ENCODE data around the gene GRAMD4. TPM values are rescaled to one million over a fixed set of nuclear protein-coding genes. Genes with fewer than 3 reads are reported as not detected.

The GRAMD4 gene
- total RNA-seq, 1 donor, result 18.1 TPM

DNA sequence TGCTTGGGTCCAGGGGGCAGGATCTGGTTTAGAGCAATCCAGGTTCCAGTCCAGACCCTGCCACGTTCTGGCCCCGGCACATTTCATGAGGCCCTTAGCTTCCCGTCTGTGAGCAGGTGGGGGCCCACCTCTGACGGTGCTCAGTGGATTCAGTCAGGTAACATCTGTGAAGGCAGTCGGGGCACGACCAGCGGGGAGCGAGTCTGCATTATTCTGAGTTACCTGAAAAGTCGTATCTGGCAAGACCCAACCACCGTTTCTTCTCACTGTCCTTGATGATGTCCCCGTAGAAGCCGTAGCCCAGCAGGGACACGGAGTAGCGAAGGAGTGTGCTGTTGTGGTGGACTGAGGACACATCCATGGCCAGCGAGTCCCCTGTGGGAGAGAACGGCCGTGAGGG lies 78.9 kb downstream of the GRAMD4 start:
- H3K4me3 ChIP-seq (ENCODE audit: low read depth, low read length), result no peak overlapping the region
- TF ChIP-seq, protein P1, sequence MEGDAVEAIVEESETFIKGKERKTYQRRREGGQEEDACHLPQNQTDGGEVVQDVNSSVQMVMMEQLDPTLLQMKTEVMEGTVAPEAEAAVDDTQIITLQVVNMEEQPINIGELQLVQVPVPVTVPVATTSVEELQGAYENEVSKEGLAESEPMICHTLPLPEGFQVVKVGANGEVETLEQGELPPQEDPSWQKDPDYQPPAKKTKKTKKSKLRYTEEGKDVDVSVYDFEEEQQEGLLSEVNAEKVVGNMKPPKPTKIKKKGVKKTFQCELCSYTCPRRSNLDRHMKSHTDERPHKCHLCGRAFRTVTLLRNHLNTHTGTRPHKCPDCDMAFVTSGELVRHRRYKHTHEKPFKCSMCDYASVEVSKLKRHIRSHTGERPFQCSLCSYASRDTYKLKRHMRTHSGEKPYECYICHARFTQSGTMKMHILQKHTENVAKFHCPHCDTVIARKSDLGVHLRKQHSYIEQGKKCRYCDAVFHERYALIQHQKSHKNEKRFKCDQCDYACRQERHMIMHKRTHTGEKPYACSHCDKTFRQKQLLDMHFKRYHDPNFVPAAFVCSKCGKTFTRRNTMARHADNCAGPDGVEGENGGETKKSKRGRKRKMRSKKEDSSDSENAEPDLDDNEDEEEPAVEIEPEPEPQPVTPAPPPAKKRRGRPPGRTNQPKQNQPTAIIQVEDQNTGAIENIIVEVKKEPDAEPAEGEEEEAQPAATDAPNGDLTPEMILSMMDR (IDR thresholded peaks at IDR 0.05; ENCODE audit: insufficient read depth, low read depth, low read length), result no peak
- no peak for DNase-seq (ENCODE audit: low read depth)

DNA sequence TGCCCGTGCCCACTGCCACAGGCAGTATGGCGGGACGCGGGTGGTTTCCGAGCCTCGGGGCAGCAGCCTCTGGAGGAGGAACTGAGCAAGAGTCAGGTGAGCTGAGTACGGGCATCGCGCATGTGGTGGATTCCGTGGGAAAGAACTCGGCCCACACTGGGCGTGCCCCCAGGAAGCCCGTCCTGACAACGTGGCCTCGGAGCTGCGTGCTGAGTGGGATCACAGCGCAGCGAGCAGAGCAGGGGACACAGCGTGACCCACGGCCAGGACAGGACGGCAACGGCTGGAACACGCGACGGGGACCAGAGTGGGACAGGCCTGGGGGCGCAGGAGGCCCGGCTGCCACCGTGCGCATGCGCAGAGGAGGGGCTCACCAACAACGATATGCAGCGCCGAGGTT lies 81.1 kb downstream of the GRAMD4 start:
- H3K4me3 ChIP-seq (ENCODE audit: low read depth, low read length), result no peak overlapping the region
- DNase-seq (ENCODE audit: low read depth), result no peak
- TF ChIP-seq, protein P1 (IDR thresholded peaks at IDR 0.05; ENCODE audit: insufficient read depth, low read depth, low read length), result no peak

DNA sequence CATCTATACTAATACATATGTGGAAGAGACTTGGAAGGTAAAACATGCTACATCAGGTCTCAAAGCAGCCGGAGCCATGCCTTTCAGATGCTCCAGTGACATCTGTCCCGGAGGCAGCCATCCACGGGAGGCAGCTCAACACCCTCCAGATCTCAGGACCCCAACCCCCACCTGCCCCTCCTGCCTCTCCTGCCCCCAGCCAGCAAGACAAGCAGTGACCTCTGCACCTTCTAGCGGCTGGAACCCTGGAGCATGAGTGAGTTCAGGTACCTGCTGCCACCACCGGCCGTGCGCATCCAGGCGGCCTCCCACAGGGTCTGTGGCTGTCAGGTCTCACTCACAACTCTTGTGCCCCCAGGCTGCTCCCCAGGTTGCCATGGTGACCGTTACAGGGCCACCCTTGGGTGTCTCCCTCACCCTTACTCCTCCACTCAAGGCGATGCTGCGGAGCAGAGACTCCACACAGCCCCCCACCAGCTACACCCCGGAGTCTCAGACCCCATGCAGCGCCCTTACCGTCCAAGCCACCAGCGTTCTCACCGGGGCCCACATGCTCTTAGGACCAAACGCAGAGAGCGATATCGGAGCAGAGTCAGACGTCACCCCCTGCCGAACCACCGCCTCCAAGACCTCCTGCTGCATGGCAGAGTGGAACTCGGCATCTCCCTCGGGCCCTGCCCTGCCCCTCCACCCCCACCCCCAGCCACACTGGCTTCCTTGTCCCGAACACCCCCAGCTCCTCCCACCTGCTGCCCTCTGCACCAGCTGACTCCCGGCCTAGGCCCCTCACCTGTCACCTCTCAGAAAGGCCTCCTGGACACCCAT lies 83.2 kb downstream of the GRAMD4 start:
- no peak for DNase-seq (ENCODE audit: low read depth)
- TF ChIP-seq, protein P1 (IDR thresholded peaks at IDR 0.05; ENCODE audit: insufficient read depth, low read depth, low read length), result no peak
- no peak overlapping the region for H3K4me3 ChIP-seq (ENCODE audit: low read depth, low read length)

DNA sequence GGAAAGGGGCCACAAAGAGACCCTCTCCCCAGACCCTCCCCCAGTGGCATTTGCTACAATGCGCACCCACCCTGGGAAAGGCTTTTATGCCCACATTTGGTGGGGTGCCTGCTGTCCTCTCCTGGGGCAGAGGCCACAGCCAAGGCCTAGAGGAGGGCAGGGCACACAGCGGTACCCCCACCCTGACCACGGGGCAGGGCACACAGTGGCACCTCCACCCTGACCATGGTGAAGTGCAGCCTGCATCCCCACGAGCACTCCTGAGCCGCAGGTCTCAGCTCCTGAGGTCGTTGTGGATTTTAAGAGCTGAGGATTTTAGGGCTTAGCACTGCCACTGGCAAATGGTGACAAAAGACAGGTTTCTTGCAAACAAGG lies 83.8 kb downstream of the GRAMD4 start:
- H3K4me3 ChIP-seq (ENCODE audit: low read depth, low read length), result no peak overlapping the region
- DNase-seq (ENCODE audit: low read depth), result no peak
- TF ChIP-seq, protein P1 (IDR thresholded peaks at IDR 0.05; ENCODE audit: insufficient read depth, low read depth, low read length), result no peak

DNA sequence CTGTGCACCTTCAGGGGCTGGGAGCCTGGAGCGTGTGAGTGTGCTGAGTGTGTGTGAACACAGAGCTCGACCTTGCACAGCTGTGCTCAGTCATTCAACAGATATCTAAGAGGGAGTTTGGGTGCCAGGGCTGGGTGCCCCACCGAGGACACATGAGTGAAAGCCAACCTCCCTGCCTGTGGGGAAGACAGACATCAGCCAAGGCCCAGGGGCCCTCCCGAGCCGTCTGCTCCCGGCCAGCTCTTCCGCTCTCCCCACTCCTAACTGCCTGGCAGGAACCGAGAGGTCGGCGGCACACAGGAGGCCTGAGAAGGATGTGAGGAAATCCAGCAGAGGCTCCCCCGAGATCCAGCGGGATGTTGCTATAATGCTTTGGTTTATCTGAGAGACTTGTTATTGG lies 85.9 kb downstream of the GRAMD4 start:
- DNase-seq (ENCODE audit: low read depth), result no peak
- no peak overlapping the region for H3K4me3 ChIP-seq (ENCODE audit: low read depth, low read length)
- TF ChIP-seq, protein P1 (IDR thresholded peaks at IDR 0.05; ENCODE audit: insufficient read depth, low read depth, low read length), result no peak

DNA sequence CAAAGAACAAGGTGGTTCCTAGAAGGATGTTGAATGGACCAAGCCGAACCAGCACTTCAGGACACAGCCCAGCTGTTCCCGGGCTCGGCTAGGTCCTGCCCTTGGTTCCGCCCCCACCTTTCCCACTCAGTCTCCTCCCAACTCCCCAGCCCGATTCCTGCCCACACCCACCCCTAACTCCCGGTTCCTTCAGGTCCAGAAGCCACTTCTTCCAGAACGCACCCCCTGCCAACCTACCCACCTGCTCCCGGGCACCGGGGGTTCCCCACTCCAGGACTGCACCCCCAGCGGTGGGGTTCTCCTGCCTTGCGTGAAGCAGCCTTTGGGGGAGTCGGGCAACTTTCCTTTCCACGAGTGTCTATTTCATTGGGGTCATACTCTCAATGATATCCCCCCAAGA lies 87.1 kb downstream of the GRAMD4 start:
- H3K4me3 ChIP-seq (ENCODE audit: low read depth, low read length), result no peak overlapping the region
- no peak for DNase-seq (ENCODE audit: low read depth)
- TF ChIP-seq, protein P1 (IDR thresholded peaks at IDR 0.05; ENCODE audit: insufficient read depth, low read depth, low read length), result no peak

Data from fibroblast of villous mesenchyme (primary cell).